ENCODE measurements around the gene FOXG1. TPM values are rescaled to one million over a fixed set of nuclear protein-coding genes. Genes with fewer than 3 reads are reported as not detected.

The FOXG1 gene
- total and polyA plus RNA-seq, 9 of the 15 experiments (the other 6 are each of a cell fraction or from before 2014, with no cell fraction given) = 0.56 to 3.7 (median 0.85) TPM

DNA sequence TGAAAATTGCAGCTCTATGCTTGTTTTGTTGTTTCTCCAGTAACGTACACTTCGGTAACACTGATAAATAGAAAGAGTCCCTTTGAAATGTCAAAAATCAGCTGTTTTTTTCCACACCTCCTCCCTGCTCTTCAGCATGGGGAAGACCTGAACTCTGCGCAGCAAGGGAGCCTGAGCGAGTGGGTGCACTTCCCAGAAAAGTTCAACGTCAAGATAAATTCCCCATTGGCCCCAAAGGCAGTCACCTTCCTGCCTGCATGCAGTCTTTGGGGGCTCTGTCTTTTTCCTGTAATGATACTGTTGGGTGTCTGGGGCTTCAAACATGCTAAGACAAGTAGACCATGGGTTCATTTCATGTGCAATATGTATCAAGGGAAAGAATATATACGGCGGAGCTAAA is 8.8 kb upstream of the FOXG1 start:
- TF ChIP-seq PHB2 (IDR thresholded peaks at IDR 0.05; ENCODE audit: low read depth) (no peak), PYGO2 (tag; IDR thresholded peaks at IDR 0.05) (no peak), DDX20 (tag; IDR thresholded peaks at IDR 0.05; ENCODE audit: low read depth) (no peak), KDM4B (IDR thresholded peaks at IDR 0.05; ENCODE audit: borderline replicate concordance in 2 of 2, low read depth in 1 of 2) (no peak), CCAR2 (IDR thresholded peaks at IDR 0.05; ENCODE audit: low read depth, low read length) (no peak), ZNF699 (CRISPR knock-in tag; IDR thresholded peaks at IDR 0.05; ENCODE audit: insufficient replicate concordance) (no peak), TAF15 (IDR thresholded peaks at IDR 0.05; ENCODE audit: low read depth, low read length) (no peak), ZNF165 (CRISPR knock-in tag; IDR thresholded peaks at IDR 0.05; ENCODE audit: borderline replicate concordance) (no peak)
- TF ChIP-seq, protein P1, sequence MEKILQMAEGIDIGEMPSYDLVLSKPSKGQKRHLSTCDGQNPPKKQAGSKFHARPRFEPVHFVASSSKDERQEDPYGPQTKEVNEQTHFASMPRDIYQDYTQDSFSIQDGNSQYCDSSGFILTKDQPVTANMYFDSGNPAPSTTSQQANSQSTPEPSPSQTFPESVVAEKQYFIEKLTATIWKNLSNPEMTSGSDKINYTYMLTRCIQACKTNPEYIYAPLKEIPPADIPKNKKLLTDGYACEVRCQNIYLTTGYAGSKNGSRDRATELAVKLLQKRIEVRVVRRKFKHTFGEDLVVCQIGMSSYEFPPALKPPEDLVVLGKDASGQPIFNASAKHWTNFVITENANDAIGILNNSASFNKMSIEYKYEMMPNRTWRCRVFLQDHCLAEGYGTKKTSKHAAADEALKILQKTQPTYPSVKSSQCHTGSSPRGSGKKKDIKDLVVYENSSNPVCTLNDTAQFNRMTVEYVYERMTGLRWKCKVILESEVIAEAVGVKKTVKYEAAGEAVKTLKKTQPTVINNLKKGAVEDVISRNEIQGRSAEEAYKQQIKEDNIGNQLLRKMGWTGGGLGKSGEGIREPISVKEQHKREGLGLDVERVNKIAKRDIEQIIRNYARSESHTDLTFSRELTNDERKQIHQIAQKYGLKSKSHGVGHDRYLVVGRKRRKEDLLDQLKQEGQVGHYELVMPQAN (IDR thresholded peaks at IDR 0.05; ENCODE audit: borderline replicate concordance) = no peak
- TF ChIP-seq, protein P2, sequence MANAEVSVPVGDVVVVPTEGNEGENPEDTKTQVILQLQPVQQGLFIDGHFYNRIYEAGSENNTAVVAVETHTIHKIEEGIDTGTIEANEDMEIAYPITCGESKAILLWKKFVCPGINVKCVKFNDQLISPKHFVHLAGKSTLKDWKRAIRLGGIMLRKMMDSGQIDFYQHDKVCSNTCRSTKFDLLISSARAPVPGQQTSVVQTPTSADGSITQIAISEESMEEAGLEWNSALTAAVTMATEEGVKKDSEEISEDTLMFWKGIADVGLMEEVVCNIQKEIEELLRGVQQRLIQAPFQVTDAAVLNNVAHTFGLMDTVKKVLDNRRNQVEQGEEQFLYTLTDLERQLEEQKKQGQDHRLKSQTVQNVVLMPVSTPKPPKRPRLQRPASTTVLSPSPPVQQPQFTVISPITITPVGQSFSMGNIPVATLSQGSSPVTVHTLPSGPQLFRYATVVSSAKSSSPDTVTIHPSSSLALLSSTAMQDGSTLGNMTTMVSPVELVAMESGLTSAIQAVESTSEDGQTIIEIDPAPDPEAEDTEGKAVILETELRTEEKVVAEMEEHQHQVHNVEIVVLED (CRISPR knock-in tag; IDR thresholded peaks at IDR 0.05) = no peak
- no peaks in the 10 kb centered on the region; a peak in 1 of 5 replicates for H3K4me1 ChIP-seq (replicated peaks in 1 of 2; ENCODE audit: control insufficient read depth in 2 of 2, insufficient read depth in 2 of 2, low read length in 2 of 2)
- no peak overlapping the region for H3K27ac ChIP-seq (ENCODE audit: extremely low read depth, low read depth, low read length)
- no peaks in the 10 kb centered on the region for H3K79me2 ChIP-seq (ENCODE audit: control insufficient read depth, insufficient read depth, low read length)
- DNase-seq (ENCODE audit: extremely low read depth in 1 of 4, low spot score in 3 of 4) (no peak), FAIRE-seq (no peak), ATAC-seq (no peak)
- WGBS (ENCODE audit: insufficient coverage, low coverage, missing lambda C conversion rate) = 32% methylated on average over 5 of the region's 7 CpGs
- H3K9me1 ChIP-seq (ENCODE audit: control insufficient read depth, insufficient read depth, low read length) = no peaks in the 10 kb centered on the region
- H3K4me2 ChIP-seq (ENCODE audit: insufficient read depth, low read length) = no peak overlapping the region
- no peaks in the 10 kb centered on the region for H4K20me1 ChIP-seq (replicated peaks; ENCODE audit: control insufficient read depth, insufficient read depth, low read length)
- no TSS peak for BruUV-seq (replicated peaks)
- H3K4me3 ChIP-seq = no peak overlapping the region
- H3K9me3 ChIP-seq (replicated peaks; ENCODE audit: control insufficient read depth, insufficient read depth, low read depth, low read length) = no peaks in the 10 kb centered on the region
- intact Hi-C loops (cut with micrococcal nuclease) (loop anchor here (10.0 kb wide), 1 partner anchor 257 kb away; no protein-coding TSS in a partner anchor), in situ Hi-C loops (cut with MboI) (loop anchor here (10.0 to 25.0 kb wide), 3 partner anchors 455 to 1455 kb away; no protein-coding TSS in a partner anchor)
- H2AFZ ChIP-seq (ENCODE audit: low read depth, low read length) = no peak overlapping the region
- no peak overlapping the region for H3K9ac ChIP-seq (ENCODE audit: insufficient read depth in 1 of 2, low read depth in 2 of 2, low read length in 2 of 2)
- no peaks in the 10 kb centered on the region; a peak in 1 of 5 replicates for H3K27me3 ChIP-seq (ENCODE audit: control insufficient read depth in 2 of 2, insufficient read depth in 2 of 2, low read length in 2 of 2)
- no peaks in the 10 kb centered on the region for H3K36me3 ChIP-seq (ENCODE audit: control insufficient read depth, insufficient read depth, low read length)
- CTCF ChIA-PET (ENCODE audit: low intra/inter-chr PET ratio) = no interaction called here
- POLR2A ChIA-PET = no interaction called here
